Stimulated activated CD8-positive, alpha-beta memory T cell treated with anti-CD3 and anti-CD28 coated beads, Interleukin-12 subunit alpha, Interleukin-12 subunit beta, amount 100 ng/mL, for 24 hours (primary cell): Measurements from ENCODE around the gene MALAT1.
"Not testable (repeated sequence)": the region's sequence is repeated elsewhere in the genome, so short reads cannot be mapped to it uniquely, and the experiment has no call there.

Experiments used
- DNase-seq: peaks from one replicate; pipeline ENCODE4 v3.0.0-alpha.2; 2020; ENCODE audit errors: extremely low read depth

Gene MALAT1

DNA sequence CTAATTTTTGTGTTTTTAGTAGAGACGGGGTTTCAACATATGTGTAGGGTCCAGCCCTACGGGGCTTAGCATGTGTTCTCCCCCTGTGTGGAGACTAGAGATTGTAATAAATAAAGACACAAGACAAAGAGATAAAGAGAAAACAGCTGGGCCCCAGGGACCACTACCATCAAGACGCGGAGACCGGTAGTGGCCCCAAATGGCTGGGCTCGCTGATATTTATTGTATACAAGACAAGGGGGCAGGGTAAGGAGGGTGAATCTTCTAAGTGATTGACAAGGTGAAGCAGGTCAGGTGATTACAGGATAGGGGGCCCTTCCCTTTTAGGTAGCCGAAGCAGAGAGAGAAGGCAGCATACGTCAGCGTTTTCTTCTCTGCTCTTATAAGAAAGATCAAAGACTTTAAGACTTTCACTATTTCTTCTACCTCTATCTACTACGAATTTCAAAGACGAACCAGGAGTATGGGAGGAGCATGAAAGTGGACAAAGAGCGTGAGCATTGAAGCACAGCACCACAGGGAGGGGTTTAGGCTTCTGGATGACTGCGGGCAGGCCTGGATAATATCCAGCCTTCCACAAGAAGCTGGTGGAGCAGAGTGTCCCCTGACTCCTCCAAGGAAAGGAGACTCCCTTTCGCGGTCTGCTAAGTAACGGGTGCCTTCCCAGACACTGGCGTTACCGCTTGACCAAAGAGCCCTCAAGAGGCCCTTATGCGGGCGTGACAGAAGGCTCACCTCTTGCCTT, 23.1 kb downstream of the MALAT1 start:
- not testable (repeated sequence) for DNase-seq

DNA sequence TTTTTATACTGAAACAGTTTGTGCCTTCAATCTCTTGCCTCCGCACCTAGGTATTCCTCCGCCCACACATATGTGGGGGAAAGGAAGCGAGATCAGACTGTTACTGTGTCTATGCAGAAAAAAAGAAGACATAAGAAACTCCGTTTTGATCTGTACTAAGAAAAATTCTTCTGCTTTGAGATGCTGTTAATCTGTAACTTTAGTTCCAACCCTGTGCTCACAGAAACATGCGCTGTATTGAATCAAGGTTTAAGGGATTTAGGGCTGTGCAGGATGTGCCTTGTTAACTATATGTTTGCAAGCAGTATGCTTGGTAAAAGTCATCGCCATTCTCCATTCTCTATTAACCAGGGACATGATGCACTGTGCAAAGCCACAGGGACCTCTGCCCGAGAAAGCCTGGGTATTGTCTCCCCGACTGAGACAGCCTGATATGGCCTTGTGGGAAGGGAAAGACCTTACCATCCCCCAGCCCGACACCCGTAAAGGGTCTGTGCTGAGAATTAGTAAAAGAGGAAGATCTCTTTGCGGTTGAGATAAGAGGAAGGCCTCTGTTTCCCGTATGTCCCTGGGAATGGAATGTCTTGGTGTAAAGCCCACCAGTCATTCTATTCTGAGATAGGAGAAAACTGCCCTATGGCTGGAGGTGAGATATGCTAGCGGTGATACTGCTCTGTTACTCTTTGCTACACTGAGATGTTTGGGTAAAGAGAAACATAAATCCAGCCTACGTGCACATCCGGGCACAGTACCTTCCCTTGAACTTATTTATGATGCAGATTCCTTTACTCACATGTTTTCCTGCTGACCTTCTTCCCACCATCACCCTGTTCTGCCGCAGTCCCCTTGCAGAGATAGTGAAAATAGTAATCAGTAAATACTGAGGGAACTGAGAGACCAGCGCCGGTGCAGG, 24.1 kb downstream of the MALAT1 start:
- not testable (repeated sequence) for DNase-seq

GRCh38 chr11:65523631-65523968, 24.8 kb downstream of the MALAT1 start:
- DNase-seq: not testable (repeated sequence)

GRCh38 chr11:65524014-65524740, 25.3 kb downstream of the MALAT1 start:
- no peak for DNase-seq

DNA sequence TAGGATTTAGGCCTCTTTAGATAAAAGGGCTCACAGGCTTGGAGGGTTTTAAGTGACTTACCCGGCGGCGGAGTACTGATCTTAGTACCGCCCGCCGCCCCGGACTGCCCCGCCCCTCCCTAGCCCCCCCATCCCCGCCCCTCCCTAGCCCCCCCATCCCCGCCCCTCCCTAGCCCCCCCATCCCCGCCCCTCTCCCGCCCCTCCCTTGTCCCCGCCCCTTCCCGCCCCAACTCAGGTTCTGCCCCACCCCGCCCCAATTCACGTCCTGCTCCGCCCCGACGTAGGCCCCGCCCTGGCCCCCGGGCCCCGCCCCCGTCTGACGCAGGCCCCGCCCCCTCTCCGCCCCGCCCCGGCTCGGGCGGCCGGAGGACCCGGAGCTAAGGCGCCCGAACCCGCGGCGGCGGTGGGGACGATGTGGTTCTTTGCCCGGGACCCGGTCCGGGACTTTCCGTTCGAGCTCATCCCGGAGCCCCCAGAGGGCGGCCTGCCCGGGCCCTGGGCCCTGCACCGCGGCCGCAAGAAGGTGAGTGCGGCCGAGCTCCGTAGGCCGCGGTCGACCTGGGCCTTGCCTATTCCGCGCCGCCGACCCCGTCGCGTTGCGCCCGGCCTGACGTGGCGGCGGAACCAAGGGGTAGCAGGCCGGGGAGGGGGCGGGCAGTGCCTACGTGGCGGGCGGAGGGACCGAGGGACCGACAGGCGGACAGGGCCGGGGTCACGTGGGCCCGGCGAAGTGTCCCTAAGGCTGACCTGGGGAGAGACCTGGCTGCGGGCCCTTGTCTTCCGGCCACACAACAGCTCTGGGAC, 26.1 kb downstream of the MALAT1 start, which contains the start of gene SCYL1:
Gene SCYL1 (plus strand): TSS at position 343 of the 805 bp plus-strand sequence. CDS start 71 bp downstream, at position 414.
- peak; percentile 58 for DNase-seq

DNA sequence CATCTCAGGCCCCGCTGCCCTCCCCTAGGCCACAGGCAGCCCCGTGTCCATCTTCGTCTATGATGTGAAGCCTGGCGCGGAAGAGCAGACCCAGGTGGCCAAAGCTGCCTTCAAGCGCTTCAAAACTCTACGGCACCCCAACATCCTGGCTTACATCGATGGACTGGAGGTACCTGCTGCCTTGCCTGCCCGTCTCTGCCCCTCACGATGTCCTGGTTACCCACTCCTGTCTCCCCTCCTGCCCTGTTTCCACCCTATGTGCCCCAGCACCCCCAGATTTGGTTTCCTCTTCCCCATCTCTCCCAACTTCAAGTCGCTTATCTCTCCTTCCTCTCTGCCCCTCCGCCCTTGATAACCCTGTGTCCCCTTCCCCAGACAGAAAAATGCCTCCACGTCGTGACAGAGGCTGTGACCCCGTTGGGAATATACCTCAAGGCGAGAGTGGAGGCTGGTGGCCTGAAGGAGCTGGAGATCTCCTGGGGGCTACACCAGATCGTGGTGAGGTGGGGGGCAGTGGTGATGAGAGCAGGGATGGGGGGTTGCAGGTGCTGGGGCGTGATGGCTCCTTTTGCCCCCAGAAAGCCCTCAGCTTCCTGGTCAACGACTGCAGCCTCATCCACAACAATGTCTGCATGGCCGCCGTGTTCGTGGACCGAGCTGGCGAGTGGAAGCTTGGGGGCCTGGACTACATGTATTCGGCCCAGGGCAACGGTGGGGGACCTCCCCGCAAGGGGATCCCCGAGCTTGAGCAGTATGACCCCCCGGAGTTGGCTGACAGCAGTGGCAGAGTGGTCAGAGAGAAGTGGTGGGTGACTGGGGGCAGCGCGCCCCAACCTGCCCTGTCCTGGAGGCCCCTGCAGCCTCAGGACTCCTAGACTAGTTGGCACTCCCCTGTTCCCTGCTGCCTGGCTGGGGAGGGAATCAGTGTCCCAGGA, 27.0 kb downstream of the MALAT1 start:
- DNase-seq: no peak

GRCh38 chr11:65526744-65527143, 27.9 kb downstream of the MALAT1 start:
- DNase-seq: no peak

DNA sequence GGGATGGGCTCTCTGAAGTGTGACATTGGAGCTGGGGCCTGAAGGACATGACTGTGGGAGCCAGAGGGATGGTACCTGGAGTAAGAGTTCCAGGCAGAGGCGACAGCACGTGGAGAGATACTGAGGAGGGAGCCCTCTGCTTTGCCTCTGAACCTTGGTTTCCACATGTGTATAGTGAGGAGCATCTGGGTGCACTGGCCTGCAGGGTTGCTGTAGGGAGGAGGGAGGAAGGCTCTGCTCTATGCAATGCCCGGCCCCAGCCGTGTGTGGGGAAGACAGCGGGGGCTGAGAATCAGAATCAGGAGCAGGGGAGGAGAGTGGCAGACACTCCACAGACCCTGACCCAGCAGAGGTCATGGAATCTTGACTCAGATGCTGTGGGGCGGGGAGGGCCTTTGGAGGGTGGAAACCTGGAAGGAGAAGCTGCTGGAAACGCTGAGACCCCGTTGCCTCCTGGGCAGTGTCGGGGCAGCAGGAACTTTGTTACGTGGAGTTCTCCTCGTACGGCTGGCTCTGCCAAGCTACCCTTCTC, 30.0 kb downstream of the MALAT1 start:
- DNase-seq: no peak

GRCh38 chr11:65529475-65530156, 30.8 kb downstream of the MALAT1 start:
- no peak for DNase-seq

GRCh38 chr11:65530157-65530496, 31.3 kb downstream of the MALAT1 start:
- DNase-seq: no peak

- DNase-seq: no peak
Measured at GRCh38 chr11:65532388-65533064, 33.7 kb downstream of the MALAT1 start.

DNA sequence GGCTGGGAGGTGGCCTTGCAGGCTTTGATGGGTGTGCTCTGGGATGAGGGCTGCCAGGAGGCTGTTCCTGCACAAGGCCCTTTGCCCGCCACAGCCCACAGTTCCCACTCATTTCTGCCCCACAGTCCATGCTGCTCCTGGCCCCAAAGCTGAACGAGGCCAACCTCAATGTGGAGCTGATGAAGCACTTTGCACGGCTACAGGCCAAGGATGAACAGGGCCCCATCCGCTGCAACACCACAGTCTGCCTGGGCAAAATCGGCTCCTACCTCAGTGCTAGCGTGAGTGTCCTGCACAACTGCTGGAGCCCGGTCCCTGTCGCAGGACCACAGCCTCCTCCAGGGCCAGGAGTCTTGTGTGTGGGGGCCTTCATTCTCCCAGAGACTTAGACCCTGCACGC, 36.3 kb downstream of the MALAT1 start:
- no peak for DNase-seq

DNA sequence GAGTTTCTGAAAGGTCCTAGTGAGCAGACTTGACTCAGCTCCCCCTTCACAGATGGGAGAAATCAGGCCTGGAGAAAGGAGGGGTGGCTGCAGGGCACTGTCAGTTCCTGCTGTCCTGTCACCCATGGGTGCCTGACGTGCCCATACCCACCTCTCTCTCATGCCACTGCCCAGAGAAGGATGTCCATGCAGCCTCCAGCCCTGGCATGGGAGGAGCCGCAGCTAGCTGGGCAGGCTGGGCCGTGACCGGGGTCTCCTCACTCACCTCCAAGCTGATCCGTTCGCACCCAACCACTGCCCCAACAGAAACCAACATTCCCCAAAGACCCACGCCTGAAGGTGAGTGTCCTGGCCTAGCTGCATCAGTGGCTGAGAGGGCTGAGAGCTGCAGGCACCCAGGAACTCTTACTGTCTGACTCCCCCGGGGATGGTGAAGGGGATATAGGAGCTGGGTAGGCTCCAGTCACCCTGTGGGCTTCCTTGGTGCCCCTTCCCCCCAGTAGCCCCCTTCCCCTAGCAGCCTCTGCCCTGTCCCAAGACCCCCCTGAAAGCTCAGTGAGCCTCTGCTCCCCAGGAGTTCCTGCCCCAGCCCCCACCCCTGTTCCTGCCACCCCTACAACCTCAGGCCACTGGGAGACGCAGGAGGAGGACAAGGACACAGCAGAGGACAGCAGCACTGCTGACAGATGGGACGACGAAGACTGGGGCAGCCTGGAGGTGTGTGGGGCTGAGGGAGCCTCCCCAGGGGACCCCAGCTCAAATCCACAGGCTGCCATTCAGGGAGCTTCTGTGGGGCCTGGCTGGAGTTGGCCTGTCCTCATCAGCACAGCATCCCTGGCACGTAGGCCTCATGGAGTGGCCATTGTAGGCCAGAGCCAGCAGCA, 37.8 kb downstream of the MALAT1 start:
- DNase-seq: no peak

- DNase-seq: no peak
Measured at GRCh38 chr11:65537296-65537597, 38.4 kb downstream of the MALAT1 start.

- DNase-seq: no peak
Measured at GRCh38 chr11:65537620-65538231, 38.9 kb downstream of the MALAT1 start.

DNA sequence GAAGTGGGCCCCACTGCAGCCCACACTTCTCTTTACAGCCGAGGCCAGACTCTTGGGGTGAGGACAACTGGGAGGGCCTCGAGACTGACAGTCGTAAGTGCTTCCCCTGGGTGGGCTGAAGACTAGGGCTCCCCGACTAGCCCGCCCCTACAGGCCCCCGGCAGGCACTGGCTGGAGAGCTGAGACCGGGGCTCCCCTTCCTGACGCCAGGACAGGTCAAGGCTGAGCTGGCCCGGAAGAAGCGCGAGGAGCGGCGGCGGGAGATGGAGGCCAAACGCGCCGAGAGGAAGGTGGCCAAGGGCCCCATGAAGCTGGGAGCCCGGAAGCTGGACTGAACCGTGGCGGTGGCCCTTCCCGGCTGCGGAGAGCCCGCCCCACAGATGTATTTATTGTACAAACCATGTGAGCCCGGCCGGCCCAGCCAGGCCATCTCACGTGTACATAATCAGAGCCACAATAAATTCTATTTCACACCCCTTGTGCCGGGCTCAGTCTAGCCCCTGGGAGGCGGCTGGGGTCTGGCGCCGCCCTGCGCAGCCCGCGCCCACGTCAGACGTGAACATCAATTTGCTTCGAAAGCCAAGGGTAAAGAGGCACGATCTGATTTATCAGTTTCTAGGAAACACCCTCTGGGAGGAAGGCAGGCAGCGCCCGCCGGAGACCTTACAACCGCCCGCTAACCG, 39.5 kb downstream of the MALAT1 start:
- DNase-seq: no peak
